Activated CD4-positive, alpha-beta T cell treated with anti-CD3 and anti-CD28 coated beads, Interleukin-2, Interleukin-6, amounts not matched to agents 100 ng/mL and 50 ng/mL, durations not matched to agents 16 hours and 8 hours (primary cell): Measurements from ENCODE around the gene TRO.

Source experiments
- DNase-seq: peaks from one replicate; pipeline ENCODE4 v3.0.0-alpha.2; 2020

The TRO gene

GRCh38 chrX:54961750-54962149, 41.1 kb downstream of the TRO start:
- DNase-seq: no peak

- no peak for DNase-seq
Measured at GRCh38 chrX:54964766-54965497, 44.3 kb downstream of the TRO start.

GRCh38 chrX:54977387-54977786, 56.8 kb downstream of the TRO start:
- DNase-seq: no peak

GRCh38 chrX:54978448-54978847, 57.8 kb downstream of the TRO start:
- DNase-seq: no peak

- DNase-seq: no peak
Measured at GRCh38 chrX:54979432-54979831, 58.8 kb downstream of the TRO start.

GRCh38 chrX:54980334-54980733, 59.7 kb downstream of the TRO start:
- no peak for DNase-seq
